ENCODE data around the gene CUTA. TPM values are rescaled to one million over a fixed set of nuclear protein-coding genes. Genes with fewer than 3 reads are reported as not detected.
A peak's percentile ranks its signal among the peaks of the same experiment; 100 is the strongest.

The CUTA gene
- polyA plus RNA-seq, 1 of the 3 experiments (the other 2 are of a cell fraction) = 444 TPM

- peak overlapping the region; percentile 84 to 87 for H3K27ac ChIP-seq (ENCODE audit: low read depth in 2 of 2, low read length in 1 of 2)
- H4K20me1 ChIP-seq (ENCODE audit: insufficient read depth) = peaks cover 4% of the 10 kb centered on the region; the same call in 1 of the 2 replicates
- 91% methylated on average over 9 of the region's 9 CpGs for WGBS (ENCODE audit: low lambda C conversion rate)
- CTCF ChIA-PET = interaction anchor here (0.6 to 2.5 kb wide), 28 partner anchors 9 to 163 kb away, joined by 3 to 22 read pairs (median 4); partner anchors contain the start of genes CUTA, PHF1 and ZBTB9
- no peaks in the 10 kb centered on the region for H3K27me3 ChIP-seq (ENCODE audit: insufficient read depth)
- POLR2A ChIA-PET = no interaction called here
- H3K4me1 ChIP-seq (ENCODE audit: control insufficient read depth in 1 of 2, insufficient read depth in 2 of 2, low read depth in 1 of 2, low read length in 1 of 2) = peaks cover 0 to 16% of the 10 kb centered on the region in 2 experiments; a peak in 3 of 4 replicates
- H3F3A ChIP-seq (replicated peaks; ENCODE audit: insufficient read depth) = peaks cover 5% of the 10 kb centered on the region
- H3K9me2 ChIP-seq = no peaks in the 10 kb centered on the region
- DNase-seq = no peak
- peak overlapping the region; percentile 19 to 38; a peak in 2 of 4 replicates for H3K4me3 ChIP-seq (ENCODE audit: low read depth in 2 of 2, low read length in 1 of 2)
- no peaks in the 10 kb centered on the region for H3K36me3 ChIP-seq (replicated peaks in 1 of 2; ENCODE audit: control insufficient read depth in 1 of 2, insufficient read depth in 2 of 2, low read length in 1 of 2)
- H3K9me3 ChIP-seq = no peaks in the 10 kb centered on the region
- TF ChIP-seq, protein P1, sequence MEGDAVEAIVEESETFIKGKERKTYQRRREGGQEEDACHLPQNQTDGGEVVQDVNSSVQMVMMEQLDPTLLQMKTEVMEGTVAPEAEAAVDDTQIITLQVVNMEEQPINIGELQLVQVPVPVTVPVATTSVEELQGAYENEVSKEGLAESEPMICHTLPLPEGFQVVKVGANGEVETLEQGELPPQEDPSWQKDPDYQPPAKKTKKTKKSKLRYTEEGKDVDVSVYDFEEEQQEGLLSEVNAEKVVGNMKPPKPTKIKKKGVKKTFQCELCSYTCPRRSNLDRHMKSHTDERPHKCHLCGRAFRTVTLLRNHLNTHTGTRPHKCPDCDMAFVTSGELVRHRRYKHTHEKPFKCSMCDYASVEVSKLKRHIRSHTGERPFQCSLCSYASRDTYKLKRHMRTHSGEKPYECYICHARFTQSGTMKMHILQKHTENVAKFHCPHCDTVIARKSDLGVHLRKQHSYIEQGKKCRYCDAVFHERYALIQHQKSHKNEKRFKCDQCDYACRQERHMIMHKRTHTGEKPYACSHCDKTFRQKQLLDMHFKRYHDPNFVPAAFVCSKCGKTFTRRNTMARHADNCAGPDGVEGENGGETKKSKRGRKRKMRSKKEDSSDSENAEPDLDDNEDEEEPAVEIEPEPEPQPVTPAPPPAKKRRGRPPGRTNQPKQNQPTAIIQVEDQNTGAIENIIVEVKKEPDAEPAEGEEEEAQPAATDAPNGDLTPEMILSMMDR (IDR thresholded peaks at IDR 0.05) = no peak
- TF ChIP-seq RAD21 (IDR thresholded peaks at IDR 0.05; ENCODE audit: low read length) (no peak), RXRA (IDR thresholded peaks at IDR 0.05; ENCODE audit: borderline replicate concordance, low read depth) (no peak), FOXJ3 (CRISPR knock-in tag; IDR thresholded peaks at IDR 0.05) (no peak), RCOR1 (IDR thresholded peaks at IDR 0.05; ENCODE audit: low read length) (no peak), TAF1 (IDR thresholded peaks at IDR 0.05; ENCODE audit: borderline replicate concordance, low read depth, low read length) (no peak), FOSL2 (IDR thresholded peaks at IDR 0.05; ENCODE audit: borderline replicate concordance, low read depth) (no peak), MXI1 (IDR thresholded peaks at IDR 0.05; ENCODE audit: low read depth, low read length) (no peak), TCF12 (IDR thresholded peaks at IDR 0.05) (no peak), GABPA (IDR thresholded peaks at IDR 0.05; ENCODE audit: low read depth) (no peak), RFX5 (IDR thresholded peaks at IDR 0.05; ENCODE audit: low read length) (no peak), EP300 (IDR thresholded peaks at IDR 0.05; ENCODE audit: borderline replicate concordance in 1 of 2, low read depth in 1 of 2, low read length in 1 of 2) (no peak), FOXM1 (IDR thresholded peaks at IDR 0.05; ENCODE audit: low read depth) (no peak), NRF1 (IDR thresholded peaks at IDR 0.05; ENCODE audit: low read depth, low read length) (no peak), PBX3 (IDR thresholded peaks at IDR 0.05) (no peak)
- TF ChIP-seq, protein P2, sequence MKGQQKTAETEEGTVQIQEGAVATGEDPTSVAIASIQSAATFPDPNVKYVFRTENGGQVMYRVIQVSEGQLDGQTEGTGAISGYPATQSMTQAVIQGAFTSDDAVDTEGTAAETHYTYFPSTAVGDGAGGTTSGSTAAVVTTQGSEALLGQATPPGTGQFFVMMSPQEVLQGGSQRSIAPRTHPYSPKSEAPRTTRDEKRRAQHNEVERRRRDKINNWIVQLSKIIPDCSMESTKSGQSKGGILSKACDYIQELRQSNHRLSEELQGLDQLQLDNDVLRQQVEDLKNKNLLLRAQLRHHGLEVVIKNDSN (IDR thresholded peaks at IDR 0.05; ENCODE audit: borderline replicate concordance, low read depth) = no peak
- TF ChIP-seq, protein P3, sequence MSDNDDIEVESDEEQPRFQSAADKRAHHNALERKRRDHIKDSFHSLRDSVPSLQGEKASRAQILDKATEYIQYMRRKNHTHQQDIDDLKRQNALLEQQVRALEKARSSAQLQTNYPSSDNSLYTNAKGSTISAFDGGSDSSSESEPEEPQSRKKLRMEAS (IDR thresholded peaks at IDR 0.05; ENCODE audit: low read depth) = no peak
- H3K4me2 ChIP-seq = peak overlapping the region; percentile 38; the same call in 1 of the 2 replicates
- peak overlapping the region; percentile 36; the same call in 1 of the 2 replicates for H3K9ac ChIP-seq
- H3K79me2 ChIP-seq (ENCODE audit: insufficient read depth) = peaks cover 42% of the 10 kb centered on the region
- H2AFZ ChIP-seq (ENCODE audit: low read depth) = peak overlapping the region; percentile 95
Measured at GRCh38 chr6:33390767-33391277, 27.1 kb downstream of the CUTA start.

Measured in SK-N-SH (cell line).